Measurements from ENCODE around the gene FCN2. TPM values are rescaled to one million over a fixed set of nuclear protein-coding genes. Genes with fewer than 3 reads are reported as not detected.

The FCN2 gene
- total and polyA plus RNA-seq, 8 donors: not detected

GRCh38 chr9:134929193-134930158 is 48.9 kb downstream of the FCN2 start:
- Histone ChIP-seq H3K36me3 (no peaks in the 10 kb centered on the region), H3K4me3 (no peak overlapping the region), H3K27ac (peak overlapping the region in 1 of 2 donors; percentile 85), H3K4me1 (peaks cover 0 to 76% of the 10 kb centered on the region in 2 donors), H3K27me3 (peaks cover 0 to 34% of the 10 kb centered on the region in 2 donors), H3K9me3 (no peaks in the 10 kb centered on the region)
- TF ChIP-seq CTCF (IDR thresholded peaks at IDR 0.05): no peak
- intact Hi-C loops (cut with DNase I): no loop called here
- peak; percentile 88 for ATAC-seq
- DNase-seq: peak in 2 of 4 donors; percentile 85

GRCh38 chr9:134930398-134930797 is 49.8 kb downstream of the FCN2 start:
- H3K4me1 ChIP-seq: peaks cover 0 to 77% of the 10 kb centered on the region in 2 donors
- no peak overlapping the region for H3K4me3 ChIP-seq
- no peaks in the 10 kb centered on the region for H3K9me3 ChIP-seq
- H3K27ac ChIP-seq: no peak overlapping the region
- peaks cover 0 to 34% of the 10 kb centered on the region in 2 donors for H3K27me3 ChIP-seq
- no peak for TF ChIP-seq CTCF (IDR thresholded peaks at IDR 0.05)
- H3K36me3 ChIP-seq: no peaks in the 10 kb centered on the region
- DNase-seq (no peak), ATAC-seq (no peak)
- intact Hi-C loops (cut with DNase I): no loop called here

- Histone ChIP-seq H3K27me3 (peaks cover 0 to 36% of the 10 kb centered on the region in 2 donors), H3K36me3 (no peaks in the 10 kb centered on the region), H3K9me3 (no peaks in the 10 kb centered on the region), H3K4me3 (no peak overlapping the region), H3K27ac (no peak overlapping the region), H3K4me1 (peaks cover 0 to 76% of the 10 kb centered on the region in 2 donors)
- no peak for ATAC-seq
- intact Hi-C loops (cut with DNase I): no loop called here
- no peak for DNase-seq
- TF ChIP-seq CTCF (IDR thresholded peaks at IDR 0.05): no peak
These were observed 51.6 kb downstream of the FCN2 start for GRCh38 chr9:134932171-134932570.

DNA sequence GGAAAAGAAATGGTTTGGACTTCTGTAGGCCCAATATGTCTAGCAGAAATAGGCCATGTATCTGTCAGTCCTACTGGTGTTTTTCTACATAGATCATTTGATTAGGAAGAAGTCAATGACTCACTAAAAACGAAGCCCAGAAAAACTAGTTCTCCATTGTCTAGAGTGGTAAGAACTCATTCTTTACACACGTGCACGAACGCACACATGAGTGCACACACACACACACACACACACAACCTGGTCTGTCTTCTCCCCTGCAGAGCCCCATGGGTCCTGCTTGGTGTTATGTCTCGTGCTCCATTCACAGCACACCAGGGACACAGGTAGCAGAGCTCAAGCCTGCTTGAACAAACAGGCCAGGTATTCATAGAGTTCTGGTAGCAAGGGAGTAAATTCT is 52.0 kb downstream of the FCN2 start:
- no peak overlapping the region for H3K27ac ChIP-seq
- ATAC-seq: no peak
- TF ChIP-seq CTCF (IDR thresholded peaks at IDR 0.05): no peak

DNA sequence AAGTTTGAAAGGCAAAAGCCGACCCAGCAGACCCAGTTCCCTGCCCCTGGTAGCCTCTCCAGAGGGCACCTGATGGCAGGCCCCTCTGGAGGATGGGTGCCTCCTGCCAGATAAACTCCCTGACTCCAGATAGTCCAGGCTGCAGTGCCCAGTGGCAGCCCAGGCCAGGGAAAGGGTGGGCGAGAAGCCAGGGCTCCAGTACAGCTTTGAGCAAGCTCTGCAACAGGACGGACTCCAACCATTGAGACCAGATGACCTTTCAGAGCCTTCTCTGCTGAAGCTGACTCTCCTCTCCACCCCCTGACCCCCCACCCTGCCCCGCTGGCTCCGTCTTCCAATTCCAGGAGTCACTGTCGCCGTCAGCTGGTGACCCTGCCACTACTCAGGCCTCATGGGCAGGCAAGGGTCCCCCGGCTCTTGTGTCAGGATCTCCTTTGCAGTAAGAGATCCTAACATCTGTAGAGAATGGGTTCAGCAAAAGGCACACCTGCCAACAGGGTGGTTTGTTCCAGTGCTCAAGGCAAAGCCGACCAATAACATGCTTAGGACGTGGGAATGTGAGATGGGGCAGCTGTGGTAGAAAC is 52.6 kb downstream of the FCN2 start:
- no peak overlapping the region for H3K4me3 ChIP-seq
- H3K9me3 ChIP-seq: no peaks in the 10 kb centered on the region
- no peak overlapping the region for H3K27ac ChIP-seq
- no peak for TF ChIP-seq CTCF (IDR thresholded peaks at IDR 0.05)
- intact Hi-C loops (cut with DNase I): no loop called here
- H3K4me1 ChIP-seq: peaks cover 0 to 81% of the 10 kb centered on the region in 2 donors
- H3K27me3 ChIP-seq: peaks cover 0 to 46% of the 10 kb centered on the region in 2 donors
- ATAC-seq: no peak
- H3K36me3 ChIP-seq: no peaks in the 10 kb centered on the region
- DNase-seq: no peak

More for the DNA sequence above, 52.0 kb downstream of the FCN2 start:
- Histone ChIP-seq H3K9me3 (no peaks in the 10 kb centered on the region), H3K27me3 (peaks cover 0 to 41% of the 10 kb centered on the region in 2 donors), H3K4me1 (peaks cover 0 to 78% of the 10 kb centered on the region in 2 donors), H3K4me3 (no peak overlapping the region), H3K36me3 (no peaks in the 10 kb centered on the region)
- DNase-seq: no peak
- intact Hi-C loops (cut with DNase I): no loop called here

Data from left lung (tissue), 10 donors.